Cerebellar cortex (tissue), 1 donor: ENCODE results near the gene POLR1A.

Experiments used
- DNase-seq: peaks from one replicate; pipeline ENCODE4 v3.0.0-alpha.2; 2015; ENCODE audit warnings: low spot score

The POLR1A gene

GRCh38 chr2:86105252-86105968 lies at the start of gene POLR1A:
TSS of gene POLR1A (minus strand) at chr2:86105886. CDS start at chr2:86105776, 110 bp downstream.
- DNase-seq, result peak; percentile 97

GRCh38 chr2:86150502-86150901 lies 44.8 kb upstream of the POLR1A start:
- no peak for DNase-seq

- DNase-seq, result no peak
Measured at GRCh38 chr2:86147793-86148192, 42.1 kb upstream of the POLR1A start.

- DNase-seq, result no peak
Measured at GRCh38 chr2:86143926-86144685, 38.4 kb upstream of the POLR1A start.

GRCh38 chr2:86143307-86143706 lies 37.6 kb upstream of the POLR1A start:
- DNase-seq, result no peak

GRCh38 chr2:86142436-86143257 lies 37.0 kb upstream of the POLR1A start:
- no peak for DNase-seq

- DNase-seq, result no peak
Measured at GRCh38 chr2:86140969-86141392, 35.3 kb upstream of the POLR1A start.

- no peak for DNase-seq
Measured at GRCh38 chr2:86139981-86140380, 34.3 kb upstream of the POLR1A start.

- DNase-seq, result no peak
Measured at GRCh38 chr2:86138736-86139625, 33.3 kb upstream of the POLR1A start.

GRCh38 chr2:86136141-86136540 lies 30.5 kb upstream of the POLR1A start:
- no peak for DNase-seq

GRCh38 chr2:86135653-86136052 lies 30.0 kb upstream of the POLR1A start:
- DNase-seq, result no peak

- no peak for DNase-seq
Measured at GRCh38 chr2:86134709-86135108, 29.0 kb upstream of the POLR1A start.

- no peak for DNase-seq
Measured at GRCh38 chr2:86124683-86125082, 19.0 kb upstream of the POLR1A start.

GRCh38 chr2:86123328-86123925 lies 17.7 kb upstream of the POLR1A start:
- no peak for DNase-seq

- no peak for DNase-seq
Measured at GRCh38 chr2:86118130-86118529, 12.4 kb upstream of the POLR1A start.

- no peak for DNase-seq
Measured at GRCh38 chr2:86107031-86107430, 1.3 kb upstream of the POLR1A start.

- DNase-seq, result peak; percentile 98
Measured at GRCh38 chr2:86105969-86106945, 571 bp upstream of the POLR1A start, which contains the start of gene PTCD3. TSS of gene PTCD3 (plus strand) at chr2:86106235. CDS start at chr2:86106248, 13 bp downstream.

GRCh38 chr2:86102157-86102556 lies 3.5 kb downstream of the POLR1A start:
- no peak for DNase-seq

- DNase-seq, result no peak
Measured at GRCh38 chr2:86097913-86098312, 7.8 kb downstream of the POLR1A start.
